Suprapubic skin (tissue), 4 donors: ENCODE data around the gene ARFGAP1.

Source experiments
- CTCF ChIP-seq, 2 donors: fragments of 200-600 bp in 1 of 2; fragments of 450-650 bp in 1 of 2; sonication (generic) in 1 of 2; IDR thresholded peaks; one replicate each; pipeline ENCODE4 v1.5.1; 2016 to 2019; ENCODE audit warnings: antibody characterized with exemption in 2 of 2, mild to moderate bottlenecking in 1 of 2, moderate library complexity in 1 of 2
- EP300 ChIP-seq: sonication (generic); formaldehyde crosslinking; IDR thresholded peaks from one replicate; pipeline ENCODE4 v1.6.1; 2017; ENCODE audit warnings: antibody characterized with exemption
- POLR2A ChIP-seq, 2 donors: fragments of 450-650 bp; IDR thresholded peaks; one replicate each; pipeline ENCODE4 v1.6.1; 2017; ENCODE audit warnings: antibody characterized with exemption in 2 of 2, mild to moderate bottlenecking in 2 of 2, moderate library complexity in 2 of 2
- POLR2AphosphoS5 ChIP-seq, 3 donors: sonication (generic); formaldehyde crosslinking; IDR thresholded peaks; one replicate each; pipeline ENCODE4 v1.6.1; 2017; ENCODE audit warnings: antibody characterized with exemption in 3 of 3

DNA sequence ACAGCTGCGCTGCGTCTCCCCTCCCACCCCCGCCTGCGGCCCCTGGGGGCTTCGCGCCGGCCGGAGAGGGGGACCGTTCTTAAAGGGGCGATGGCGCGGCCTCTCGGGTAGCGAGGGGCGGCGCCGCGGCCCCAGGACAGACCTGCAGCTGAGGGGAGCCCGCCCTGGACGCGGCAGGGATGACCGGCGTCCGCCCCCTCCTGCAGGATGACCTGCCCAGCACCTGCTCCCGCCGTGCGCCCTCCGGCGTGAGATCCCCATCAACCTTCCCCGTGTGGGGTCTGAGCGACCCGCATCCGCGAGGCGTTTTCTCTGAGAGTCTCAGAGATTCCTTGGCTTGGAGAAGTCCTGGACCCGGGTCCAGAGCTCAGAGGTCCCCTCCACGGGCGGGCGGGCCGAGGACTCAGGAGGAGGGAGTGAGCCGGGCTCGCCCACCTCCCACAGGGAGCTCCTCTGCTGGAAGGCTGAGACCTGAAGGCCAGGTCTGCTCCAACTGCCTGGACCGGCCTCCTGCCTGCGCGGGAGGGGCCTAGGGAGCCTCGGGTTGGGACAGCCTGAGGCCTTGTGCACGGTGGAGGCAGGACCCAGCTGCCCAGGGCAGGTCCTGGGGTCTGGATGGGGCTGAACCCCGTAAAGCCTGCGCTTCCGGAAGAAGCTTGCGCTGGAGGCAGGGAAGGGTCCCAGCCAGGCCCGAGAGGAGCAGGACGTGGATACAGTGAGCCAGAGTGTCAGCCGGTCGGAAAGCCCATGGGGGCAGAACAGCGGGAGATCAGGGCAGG is 17.8 kb upstream of the ARFGAP1 start:
- no peak for TF ChIP-seq CTCF (IDR thresholded peaks at IDR 0.05)
- TF ChIP-seq POLR2A (IDR thresholded peaks at IDR 0.05), result no peak
- no peak for TF ChIP-seq EP300
- TF ChIP-seq POLR2AphosphoS5 (IDR thresholded peaks at IDR 0.05), result no peak
